GM12878 (cell line): ENCODE results near the gene SLC22A23. TPM values are rescaled to one million over a fixed set of nuclear protein-coding genes. Genes with fewer than 3 reads are reported as not detected.

ENCODE experiments used
- ATAC-seq: fragments of 200-7000 bp; cut with Tn5 transposase; 3 replicates; pipeline ENCODE4 v1.9.1; 2020; ENCODE audit warnings: mild to moderate bottlenecking, moderate library complexity
- BruUV-seq: library from RNA; stranded (reverse); fragments of 400-500 nt; replicated peaks from 2 replicates; lab custom pipeline; 2021; lab: Mats Ljungman, UMichigan
- CTCF ChIA-PET: fragments of 300-600 bp; sonication (Branson Sonifier 250); formaldehyde crosslinking; extraction: SDS; loops from one replicate; lab custom pipeline; 2021; ENCODE audit warnings: inconsistent platforms; lab: Yijun Ruan, JAX
- POLR2A ChIA-PET: fragments of 350-600 bp; formaldehyde crosslinking; extraction: SDS; loops from one replicate; lab custom pipeline; 2021; ENCODE audit warnings: inconsistent platforms; lab: Charles Lee
- RAD21 ChIA-PET: fragments of 300-600 bp; sonication (Branson Sonifier 250); formaldehyde crosslinking; loops from one replicate; lab custom pipeline; 2023; ENCODE audit warnings: antibody characterized with exemption; ENCODE audit not compliant: unreplicated experiment; lab: Charles Lee
- SMC1A ChIA-PET: fragments of 300-600 bp; sonication (Branson Sonifier 250); formaldehyde crosslinking; loops from one replicate; lab custom pipeline; 2023; ENCODE audit not compliant: unreplicated experiment, uncharacterized antibody; lab: Charles Lee
- DNase-seq: peaks from one replicate; pipeline ENCODE4 v3.0.0-alpha.2; 2011; ENCODE audit warnings: low read depth, low spot score
- FAIRE-seq: peaks from 3 replicates; lab custom pipeline; 2011; peaks lifted over from hg19 to GRCh38; lab: Jason Lieb, UNC
- H2AFZ ChIP-seq: 2 replicates; pipeline ENCODE4 v1.6.0; 2011; ENCODE audit warnings: low read depth, low read length, control low read depth; ENCODE audit not compliant: control insufficient read depth
- H3K27ac ChIP-seq: 2 replicates; pipeline ENCODE4 v1.5.1; 2011; ENCODE audit warnings: control low read depth; ENCODE audit not compliant: control insufficient read depth, insufficient read depth
- H3K27me3 ChIP-seq, 2 experiments: replicated peaks in 1 of 2; 2 replicates each; pipeline versions ENCODE4 v1.6.0 to v1.6.1; 2011; ENCODE audit warnings: low read length in 1 of 2; ENCODE audit not compliant: control insufficient read depth in 2 of 2, insufficient read depth in 2 of 2
- H3K36me3 ChIP-seq, 2 experiments: 2 replicates each; pipeline ENCODE4 v1.5.1; 2011; ENCODE audit warnings: low read length in 1 of 2; ENCODE audit not compliant: control insufficient read depth in 2 of 2, insufficient read depth in 2 of 2
- H3K4me1 ChIP-seq: 2 replicates; pipeline ENCODE4 v1.6.1; 2011; ENCODE audit warnings: mild to moderate bottlenecking, low read length, moderate library complexity, mixed read lengths; ENCODE audit not compliant: control insufficient read depth, insufficient read depth
- H3K4me2 ChIP-seq: 2 replicates; pipeline ENCODE4 v1.6.0; 2011; ENCODE audit warnings: control low read depth; ENCODE audit not compliant: control insufficient read depth, insufficient read depth
- H3K4me3 ChIP-seq: fragments of 200-600 bp; sonication (generic); 2 replicates; pipeline ENCODE4 v1.5.1; 2016
- H3K79me2 ChIP-seq: 2 replicates; pipeline ENCODE4 v1.6.0; 2011; ENCODE audit warnings: low read length; ENCODE audit not compliant: control insufficient read depth, insufficient read depth
- H3K9ac ChIP-seq: 2 replicates; pipeline ENCODE4 v1.8.0; 2011; ENCODE audit warnings: low read length, control low read depth, mixed read lengths; ENCODE audit not compliant: control insufficient read depth, insufficient read depth
- H3K9me3 ChIP-seq: replicated peaks from 3 replicates; pipeline ENCODE4 v1.5.1; 2011; ENCODE audit warnings: mild to moderate bottlenecking, low read length; ENCODE audit not compliant: control insufficient read depth, insufficient read depth
- H4K20me1 ChIP-seq: 2 replicates; pipeline ENCODE4 v1.6.0; 2011; ENCODE audit not compliant: control insufficient read depth, insufficient read depth
- CREB1 ChIP-seq: IDR thresholded peaks from 2 replicates; pipeline ENCODE4 v1.6.1; 2012; ENCODE audit warnings: low read depth, mild to moderate bottlenecking, inconsistent platforms
- EP300 ChIP-seq, 2 experiments: fragments of 150-350 bp in 1 of 2; IDR thresholded peaks; 2 replicates each; pipeline ENCODE4 v1.6.1; 2011 to 2012; ENCODE audit warnings: low read depth in 2 of 2, low read length in 2 of 2, borderline replicate concordance in 1 of 2, improper control_type of control experiment in 1 of 2, inconsistent platforms in 1 of 2; ENCODE audit not compliant: control insufficient read depth in 1 of 2
- RBBP5 ChIP-seq: fragments of 200-600 bp; sonication (generic); conservative IDR thresholded peaks from 2 replicates; pipeline ENCODE4 v1.6.1; 2016
- ZBED1 ChIP-seq: IDR thresholded peaks from 2 replicates; pipeline ENCODE4 v1.6.1; 2016; ENCODE audit warnings: borderline replicate concordance
- ZNF384 ChIP-seq: IDR thresholded peaks from 2 replicates; pipeline ENCODE4 v1.6.1; 2012; ENCODE audit warnings: low read depth, mild to moderate bottlenecking, low read length, improper control_type of control experiment, borderline replicate concordance
- WGBS: methylation state at CpG from one replicate; pipeline ENCODE4 v1.1.6; 2016; ENCODE audit warnings: low lambda C conversion rate; ENCODE audit not compliant: insufficient replicate concordance, insufficient coverage; ENCODE audit errors: missing lambda C conversion rate; 5-methylcytosine and 5-hydroxymethylcytosine counted together
- in situ Hi-C: fragments of 300-500 bp; cut with MboI; formaldehyde crosslinking; loops from 9 replicates; pipeline ENCODE4 v1.14.3; 2018; ENCODE audit warnings: mixed read lengths
- intact Hi-C: fragments of 100-400 bp; cut with micrococcal nuclease; formaldehyde crosslinking; loops from one replicate; pipeline ENCODE4 v1.14.2; 2022; ENCODE audit not compliant: unreplicated experiment
- polyA plus RNA-seq, 11 experiments: library from polyadenylated mRNA; depleted of rRNA in 4 of 11; unstranded in 6 of 11; stranded (reverse) in 5 of 11; fragments of >200 nt; fragmentation: Nextera tagmentation in 4 of 11; fragmentation: Illumina TruSeq in 1 of 11; extraction: Ambion mirVana in 4 of 11; extraction: Trizol in 1 of 11; gene quantifications; 1 replicate in 1 of 11; 2 replicates in 10 of 11; pipeline versions ENCODE4 v1.2.1 to v1.2.3, GENCODE V29; 2011 to 2016; ENCODE audit warnings: inconsistent platforms in 2 of 11, missing spikeins in 2 of 11, low read depth in 1 of 11
- total RNA-seq, 4 experiments: library from RNA; depleted of rRNA in 3 of 4; stranded (reverse); fragments of >200 nt in 3 of 4; fragmentation: Illumina TruSeq in 1 of 4; extraction: Trizol in 1 of 4; gene quantifications; 2 replicates each; pipeline versions ENCODE4 v1.2.1 to v1.2.3, GENCODE V29; 2013 to 2021
- TF ChIP-seq, protein P1 (sequence below): IDR thresholded peaks from 2 replicates; pipeline ENCODE4 v1.6.1; 2012; ENCODE audit warnings: low read depth, low read length, improper control_type of control experiment

Gene SLC22A23
- total and polyA plus RNA-seq, 10 of the 15 experiments (the other 5 are each of a cell fraction or from before 2014, with no cell fraction given), result 0.20 to 2.4 (median 0.74) TPM

DNA sequence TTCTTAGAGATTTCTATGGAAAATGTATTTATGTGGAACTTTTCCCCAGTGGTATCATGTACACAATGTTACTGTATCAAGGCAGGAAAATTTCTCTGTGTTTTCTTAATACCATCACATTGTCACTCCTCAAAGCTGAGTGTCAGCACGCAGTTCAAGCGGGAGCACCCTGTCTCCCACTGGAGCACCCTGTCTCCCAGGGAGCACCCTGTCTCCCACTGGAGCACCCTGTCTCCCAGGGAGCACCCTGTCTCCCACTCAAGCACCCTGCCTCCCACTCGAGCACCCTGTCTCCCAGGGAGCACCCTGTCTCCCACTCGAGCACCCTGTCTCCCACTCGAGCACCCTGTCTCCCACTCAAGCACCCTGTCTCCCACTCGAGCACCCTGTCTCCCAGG, 146.8 kb downstream of the SLC22A23 start:
- H3K9me3 ChIP-seq, result no peaks in the 10 kb centered on the region; the same call in 2 of the 3 replicates
- H3K4me2 ChIP-seq, result no peak overlapping the region
- 30% methylated on average over 6 of the region's 6 CpGs for WGBS
- no peak overlapping the region for H3K9ac ChIP-seq
- H2AFZ ChIP-seq, result no peak overlapping the region
- H3K4me3 ChIP-seq, result no peak overlapping the region
- H4K20me1 ChIP-seq, result no peaks in the 10 kb centered on the region
- POLR2A ChIA-PET, result no interaction called here
- H3K36me3 ChIP-seq, result no peaks in the 10 kb centered on the region
- no TSS peak for BruUV-seq
- no peak overlapping the region for H3K27ac ChIP-seq
- SMC1A ChIA-PET, result interaction anchor here (0.7 kb wide), 1 partner anchor 229 kb away, joined by 3 read pairs; no protein-coding TSS in a partner anchor
- no peaks in the 10 kb centered on the region for H3K27me3 ChIP-seq
- no peaks in the 10 kb centered on the region for H3K79me2 ChIP-seq
- ATAC-seq (no peak), FAIRE-seq (no peak), DNase-seq (no peak)
- intact Hi-C loops, result no loop called here
- in situ Hi-C loops, result no loop called here
- CTCF ChIA-PET, result interaction anchor here (1.1 kb wide), 1 partner anchor 30 kb away, joined by 3 read pairs; no protein-coding TSS in a partner anchor
- H3K4me1 ChIP-seq, result no peaks in the 10 kb centered on the region
- no peak for TF ChIP-seq ZNF384
- TF ChIP-seq ZBED1, result no peak
- TF ChIP-seq, protein P1, sequence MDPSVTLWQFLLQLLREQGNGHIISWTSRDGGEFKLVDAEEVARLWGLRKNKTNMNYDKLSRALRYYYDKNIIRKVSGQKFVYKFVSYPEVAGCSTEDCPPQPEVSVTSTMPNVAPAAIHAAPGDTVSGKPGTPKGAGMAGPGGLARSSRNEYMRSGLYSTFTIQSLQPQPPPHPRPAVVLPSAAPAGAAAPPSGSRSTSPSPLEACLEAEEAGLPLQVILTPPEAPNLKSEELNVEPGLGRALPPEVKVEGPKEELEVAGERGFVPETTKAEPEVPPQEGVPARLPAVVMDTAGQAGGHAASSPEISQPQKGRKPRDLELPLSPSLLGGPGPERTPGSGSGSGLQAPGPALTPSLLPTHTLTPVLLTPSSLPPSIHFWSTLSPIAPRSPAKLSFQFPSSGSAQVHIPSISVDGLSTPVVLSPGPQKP, result no peak
- no peak for TF ChIP-seq CREB1
- no peak for TF ChIP-seq RBBP5
- TF ChIP-seq EP300 (IDR thresholded peaks at IDR 0.05; ENCODE audit: borderline replicate concordance in 1 of 2, control insufficient read depth in 1 of 2, low read depth in 2 of 2, low read length in 2 of 2), result no peak
- RAD21 ChIA-PET, result no interaction called here
